RCC 7860 (cell line): ENCODE results near the gene GALP.
"Not testable (repeated sequence)": the region's sequence is repeated elsewhere in the genome, so short reads cannot be mapped to it uniquely, and the experiment has no call there.

Experiments used
- DNase-seq: peaks from one replicate; pipeline ENCODE4 v3.0.0-alpha.2; 2015; ENCODE audit warnings: low spot score
- FAIRE-seq: peaks from 2 replicates; lab custom pipeline; 2012; peaks lifted over from hg19 to GRCh38; lab: Jason Lieb, UNC

Gene GALP

GRCh38 chr19:56147307-56147706 lies 28.5 kb upstream of the GALP start:
- no peak for FAIRE-seq
- no peak for DNase-seq

GRCh38 chr19:56148096-56148495 lies 27.7 kb upstream of the GALP start:
- no peak for DNase-seq
- FAIRE-seq = no peak

- not testable (repeated sequence) for DNase-seq, FAIRE-seq
Measured at GRCh38 chr19:56148955-56149655, 26.7 kb upstream of the GALP start.

GRCh38 chr19:56149656-56150038 lies 26.2 kb upstream of the GALP start:
- DNase-seq = no peak

GRCh38 chr19:56150358-56150757 lies 25.4 kb upstream of the GALP start:
- DNase-seq = no peak
- FAIRE-seq = no peak

More at GRCh38 chr19:56149656-56150038, 26.2 kb upstream of the GALP start:
- no peak for FAIRE-seq

- DNase-seq = no peak
- FAIRE-seq = no peak
Measured at GRCh38 chr19:56152644-56153043, 23.2 kb upstream of the GALP start.

GRCh38 chr19:56153507-56153906 lies 22.3 kb upstream of the GALP start:
- DNase-seq = no peak
- FAIRE-seq = no peak

GRCh38 chr19:56155124-56155687 lies 20.6 kb upstream of the GALP start:
- DNase-seq (no peak), FAIRE-seq (no peak)

GRCh38 chr19:56156768-56157167 lies 19.0 kb upstream of the GALP start:
- FAIRE-seq = no peak
- no peak for DNase-seq

GRCh38 chr19:56158170-56158757 lies 17.5 kb upstream of the GALP start:
- FAIRE-seq (no peak), DNase-seq (no peak)

GRCh38 chr19:56159009-56159559 lies 16.7 kb upstream of the GALP start:
- no peak for FAIRE-seq

GRCh38 chr19:56159622-56160271 lies 16.1 kb upstream of the GALP start:
- DNase-seq (no peak), FAIRE-seq (no peak)

More at GRCh38 chr19:56159009-56159559, 16.7 kb upstream of the GALP start:
- peak; percentile 22 for DNase-seq

GRCh38 chr19:56161534-56161933 lies 14.3 kb upstream of the GALP start:
- no peak for DNase-seq
- FAIRE-seq = no peak

- peak; percentile 34 for DNase-seq
- no peak for FAIRE-seq
Measured at GRCh38 chr19:56162258-56162657, 13.6 kb upstream of the GALP start.

GRCh38 chr19:56163097-56163496 lies 12.7 kb upstream of the GALP start:
- FAIRE-seq (no peak), DNase-seq (no peak)

GRCh38 chr19:56167064-56167578 lies 8.7 kb upstream of the GALP start:
- FAIRE-seq (no peak), DNase-seq (no peak)

GRCh38 chr19:56170261-56170660 lies 5.5 kb upstream of the GALP start:
- DNase-seq (peak; percentile 89), FAIRE-seq (peak; percentile 74)

GRCh38 chr19:56174086-56174485 lies 1.7 kb upstream of the GALP start:
- DNase-seq (no peak), FAIRE-seq (no peak)

- no peak for FAIRE-seq
- no peak for DNase-seq
Measured at GRCh38 chr19:56174550-56174949, 1.3 kb upstream of the GALP start.

GRCh38 chr19:56176310-56176709 lies 502 bp downstream of the GALP start:
- FAIRE-seq, DNase-seq: not testable (repeated sequence)

GRCh38 chr19:56176881-56177280 lies 1.1 kb downstream of the GALP start:
- FAIRE-seq (no peak), DNase-seq (no peak)
